Retinal pigment epithelial cell (primary cell): ENCODE data around the gene RPL15.

Experiments
- DNase-seq: peaks from one replicate; pipeline ENCODE4 v3.0.0-alpha.2; 2010; ENCODE audit warnings: low read depth
- H3K4me3 ChIP-seq: 2 replicates; pipeline ENCODE4 v1.5.1; 2011; ENCODE audit warnings: mild to moderate bottlenecking, low read length, control low read depth, moderate library complexity
- CTCF ChIP-seq: conservative IDR thresholded peaks from 2 replicates; pipeline ENCODE4 v1.5.1; 2011; ENCODE audit warnings: low read depth, low read length, control low read depth, inconsistent platforms

Gene RPL15

GRCh38 chr3:23920151-23920655 lies 3.3 kb downstream of the RPL15 start:
- no peak for DNase-seq
- no peak overlapping the region for H3K4me3 ChIP-seq
- TF ChIP-seq CTCF, result no peak

- H3K4me3 ChIP-seq, result no peak overlapping the region
- TF ChIP-seq CTCF, result no peak
- DNase-seq, result no peak
Observed at GRCh38 chr3:23921052-23921511, 4.2 kb downstream of the RPL15 start.

- no peak overlapping the region for H3K4me3 ChIP-seq
- no peak for DNase-seq
- TF ChIP-seq CTCF, result no peak
Observed at GRCh38 chr3:23923786-23924185, 6.9 kb downstream of the RPL15 start.

- TF ChIP-seq CTCF, result no peak
- H3K4me3 ChIP-seq, result no peak overlapping the region
- no peak for DNase-seq
Observed at GRCh38 chr3:23926246-23926645, 9.3 kb downstream of the RPL15 start.

- DNase-seq, result no peak
- no peak overlapping the region for H3K4me3 ChIP-seq
- peak; percentile 15 for TF ChIP-seq CTCF
Observed at GRCh38 chr3:23926736-23927135, 9.8 kb downstream of the RPL15 start.

- no peak for DNase-seq
- no peak overlapping the region for H3K4me3 ChIP-seq
- TF ChIP-seq CTCF, result no peak
Observed at GRCh38 chr3:23928524-23928923, 11.6 kb downstream of the RPL15 start.

GRCh38 chr3:23931597-23931996 lies 14.7 kb downstream of the RPL15 start:
- no peak overlapping the region for H3K4me3 ChIP-seq
- TF ChIP-seq CTCF, result no peak
- DNase-seq, result no peak
